ENCODE data around the gene KRTAP10-4. TPM values are rescaled to one million over a fixed set of nuclear protein-coding genes. Genes with fewer than 3 reads are reported as not detected.

KRTAP10-4 gene
- total RNA-seq, 1 experiment from 2014 or later: not detected

DNA sequence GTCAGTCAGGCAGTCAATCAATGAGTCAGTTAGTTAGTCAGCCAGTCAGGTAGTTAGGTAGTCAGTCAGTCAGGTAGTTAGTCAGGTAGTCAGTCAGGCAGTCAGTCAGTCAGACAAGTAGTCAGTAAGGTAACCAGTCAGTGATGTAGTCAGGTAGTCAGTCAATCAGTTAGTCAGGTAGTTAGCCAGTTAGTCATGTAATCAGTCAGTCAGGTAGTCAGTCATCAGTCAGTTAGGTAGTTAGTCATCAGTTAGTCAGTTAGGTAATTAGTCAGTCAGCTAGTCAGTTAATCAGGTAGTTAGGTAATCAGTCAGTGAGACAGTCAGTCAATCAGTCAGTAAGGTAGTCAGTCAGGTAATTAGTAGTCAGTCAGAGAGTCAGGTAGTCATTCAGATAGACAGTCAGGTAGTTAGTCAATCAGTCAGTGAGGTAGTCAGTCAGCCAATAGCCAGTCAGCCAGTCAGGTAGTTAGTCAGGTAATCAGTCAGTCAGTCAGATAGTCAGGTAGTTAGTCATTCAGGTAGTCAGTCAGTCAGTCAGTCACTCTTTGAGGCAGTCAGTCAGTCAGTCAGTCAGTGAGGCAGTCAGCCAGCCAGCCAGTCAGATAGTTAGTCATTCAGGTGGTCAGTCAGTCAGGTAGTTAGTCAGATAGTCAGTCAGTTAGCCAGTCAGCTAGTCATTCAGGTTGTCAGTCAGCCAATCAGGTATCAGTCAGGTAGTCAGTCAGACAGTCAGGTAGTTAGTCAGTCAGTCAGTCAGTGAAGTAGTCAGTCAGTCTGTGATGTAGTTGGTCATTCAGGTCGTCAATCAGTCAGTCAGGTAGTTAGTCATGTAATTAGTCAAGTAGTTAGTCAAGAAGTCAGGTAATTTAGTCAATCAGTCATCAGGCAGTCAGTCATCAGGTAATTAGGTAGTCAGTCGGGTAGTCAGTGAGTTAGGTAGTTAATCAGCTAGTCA is 48.8 kb upstream of the KRTAP10-4 start (continued):
- TF ChIP-seq, protein P1, sequence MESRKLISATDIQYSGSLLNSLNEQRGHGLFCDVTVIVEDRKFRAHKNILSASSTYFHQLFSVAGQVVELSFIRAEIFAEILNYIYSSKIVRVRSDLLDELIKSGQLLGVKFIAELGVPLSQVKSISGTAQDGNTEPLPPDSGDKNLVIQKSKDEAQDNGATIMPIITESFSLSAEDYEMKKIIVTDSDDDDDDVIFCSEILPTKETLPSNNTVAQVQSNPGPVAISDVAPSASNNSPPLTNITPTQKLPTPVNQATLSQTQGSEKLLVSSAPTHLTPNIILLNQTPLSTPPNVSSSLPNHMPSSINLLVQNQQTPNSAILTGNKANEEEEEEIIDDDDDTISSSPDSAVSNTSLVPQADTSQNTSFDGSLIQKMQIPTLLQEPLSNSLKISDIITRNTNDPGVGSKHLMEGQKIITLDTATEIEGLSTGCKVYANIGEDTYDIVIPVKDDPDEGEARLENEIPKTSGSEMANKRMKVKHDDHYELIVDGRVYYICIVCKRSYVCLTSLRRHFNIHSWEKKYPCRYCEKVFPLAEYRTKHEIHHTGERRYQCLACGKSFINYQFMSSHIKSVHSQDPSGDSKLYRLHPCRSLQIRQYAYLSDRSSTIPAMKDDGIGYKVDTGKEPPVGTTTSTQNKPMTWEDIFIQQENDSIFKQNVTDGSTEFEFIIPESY (IDR thresholded peaks at IDR 0.05; ENCODE audit: extremely low read depth, insufficient replicate concordance, low read length): no peak
- TF ChIP-seq YY1 (IDR thresholded peaks at IDR 0.05; ENCODE audit: extremely low read depth, insufficient replicate concordance, low read depth, low read length) (no peak), EZH2 (IDR thresholded peaks at IDR 0.05) (no peak), ZFX (IDR thresholded peaks at IDR 0.05) (no peak), CBX3 (IDR thresholded peaks at IDR 0.05; ENCODE audit: low read depth) (no peak), SIN3A (IDR thresholded peaks at IDR 0.05; ENCODE audit: low read depth) (no peak), EZH2phosphoT487 (IDR thresholded peaks at IDR 0.05; ENCODE audit: borderline replicate concordance) (no peak), FOSL1 (IDR thresholded peaks at IDR 0.05; ENCODE audit: low read depth) (no peak), TCF7L2 (IDR thresholded peaks at IDR 0.05; ENCODE audit: borderline replicate concordance, extremely low read depth, insufficient read depth, insufficient read length) (no peak)

DNA sequence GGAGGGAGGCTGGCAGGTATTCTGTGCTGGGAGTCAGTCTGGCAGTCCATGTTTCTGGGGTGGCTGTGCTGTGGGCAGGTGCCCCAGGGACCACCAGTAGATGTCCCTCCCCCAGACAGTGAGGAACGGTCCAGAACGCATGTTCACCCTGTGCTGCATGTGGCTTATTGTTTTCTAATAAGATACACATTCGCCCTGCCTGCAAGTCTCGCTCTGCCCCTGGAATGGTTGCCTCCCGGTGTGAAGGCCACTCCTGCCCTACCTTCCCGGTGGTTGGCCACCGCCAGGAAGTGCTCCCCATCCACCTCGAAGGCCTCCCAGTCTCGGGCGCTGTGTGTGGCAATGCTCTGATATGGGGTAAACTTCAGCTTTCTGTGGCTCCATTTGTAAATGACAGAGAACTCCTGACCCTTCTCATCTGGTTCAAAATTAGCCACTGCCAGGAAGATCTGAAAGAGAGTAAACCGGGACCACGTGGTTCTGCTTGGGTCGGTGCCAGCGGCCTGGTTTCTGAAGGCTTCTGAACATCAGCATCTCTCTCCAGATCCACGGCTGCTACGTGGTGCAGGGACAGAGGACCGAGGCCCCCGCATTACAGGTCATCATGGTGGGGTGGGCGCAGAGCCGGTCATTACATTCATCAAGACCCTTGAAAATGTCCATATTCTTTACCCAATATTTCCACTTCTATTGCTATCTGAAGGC is 48.0 kb upstream of the KRTAP10-4 start:
- Histone ChIP-seq H3K36me3 (ENCODE audit: control insufficient read depth in 1 of 2, insufficient read depth in 2 of 2, low read length in 2 of 2) (no peaks in the 10 kb centered on the region), H3K27ac (ENCODE audit: low read depth, low read length) (no peak overlapping the region), H3K4me3 (replicated peaks in 1 of 2; ENCODE audit: low read depth in 1 of 2, low read length in 2 of 2) (no peak overlapping the region), H3K9ac (ENCODE audit: low read length) (no peak overlapping the region), H2AFZ (ENCODE audit: low read depth, low read length, poor library complexity, severe bottlenecking) (no peak overlapping the region), H3K79me2 (ENCODE audit: insufficient read depth, low read length) (no peaks in the 10 kb centered on the region), H3K4me1 (ENCODE audit: control insufficient read depth in 1 of 2, insufficient read depth in 2 of 2, low read length in 2 of 2) (no peaks in the 10 kb centered on the region), H3K9me3 (ENCODE audit: control insufficient read depth in 1 of 2, insufficient read depth in 1 of 2, low read depth in 1 of 2, low read length in 2 of 2) (peaks cover 4 to 17% of the 10 kb centered on the region in 2 experiments; a peak in 1 of 4 replicates), H3K9me2 (ENCODE audit: insufficient read depth) (no peaks in the 10 kb centered on the region), H4K20me1 (ENCODE audit: insufficient read depth) (no peaks in the 10 kb centered on the region), H3K4me2 (ENCODE audit: low read length) (no peak overlapping the region), H3K27me3 (ENCODE audit: insufficient read depth, low read length) (no peaks in the 10 kb centered on the region)
- ChIA-PET RAD21 (ENCODE audit: low non-redundant PET in 1 of 2, low total read pairs in 2 of 2, uncharacterized antibody in 2 of 2, unreplicated experiment in 2 of 2) (no interaction called here), CTCF (no interaction called here), POLR2A (no interaction called here)
- no peak for DNase-seq (ENCODE audit: low read depth, low spot score)
- ATAC-seq: no peak
- intact Hi-C loops (cut with micrococcal nuclease): no loop called here
- no TSS peak for BruUV-seq (replicated peaks)
- TF ChIP-seq SP1 (IDR thresholded peaks at IDR 0.05; ENCODE audit: low read depth) (no peak), SRF (IDR thresholded peaks at IDR 0.05; ENCODE audit: low read depth) (no peak), ZNF274 (IDR thresholded peaks at IDR 0.05; ENCODE audit: low read depth, low read length) (no peak), JUND (IDR thresholded peaks at IDR 0.05) (no peak), FOSL1 (IDR thresholded peaks at IDR 0.05; ENCODE audit: low read depth) (no peak), EZH2phosphoT487 (IDR thresholded peaks at IDR 0.05; ENCODE audit: borderline replicate concordance) (no peak), RAD21 (IDR thresholded peaks at IDR 0.05; ENCODE audit: low read depth) (no peak), EGR1 (IDR thresholded peaks at IDR 0.05; ENCODE audit: low read depth) (no peak), CBX3 (IDR thresholded peaks at IDR 0.05; ENCODE audit: low read depth) (no peak), SIN3A (IDR thresholded peaks at IDR 0.05; ENCODE audit: low read depth) (no peak), ELF1 (IDR thresholded peaks at IDR 0.05; ENCODE audit: borderline replicate concordance, low read depth) (no peak)
- TF ChIP-seq, protein P2, sequence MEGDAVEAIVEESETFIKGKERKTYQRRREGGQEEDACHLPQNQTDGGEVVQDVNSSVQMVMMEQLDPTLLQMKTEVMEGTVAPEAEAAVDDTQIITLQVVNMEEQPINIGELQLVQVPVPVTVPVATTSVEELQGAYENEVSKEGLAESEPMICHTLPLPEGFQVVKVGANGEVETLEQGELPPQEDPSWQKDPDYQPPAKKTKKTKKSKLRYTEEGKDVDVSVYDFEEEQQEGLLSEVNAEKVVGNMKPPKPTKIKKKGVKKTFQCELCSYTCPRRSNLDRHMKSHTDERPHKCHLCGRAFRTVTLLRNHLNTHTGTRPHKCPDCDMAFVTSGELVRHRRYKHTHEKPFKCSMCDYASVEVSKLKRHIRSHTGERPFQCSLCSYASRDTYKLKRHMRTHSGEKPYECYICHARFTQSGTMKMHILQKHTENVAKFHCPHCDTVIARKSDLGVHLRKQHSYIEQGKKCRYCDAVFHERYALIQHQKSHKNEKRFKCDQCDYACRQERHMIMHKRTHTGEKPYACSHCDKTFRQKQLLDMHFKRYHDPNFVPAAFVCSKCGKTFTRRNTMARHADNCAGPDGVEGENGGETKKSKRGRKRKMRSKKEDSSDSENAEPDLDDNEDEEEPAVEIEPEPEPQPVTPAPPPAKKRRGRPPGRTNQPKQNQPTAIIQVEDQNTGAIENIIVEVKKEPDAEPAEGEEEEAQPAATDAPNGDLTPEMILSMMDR (IDR thresholded peaks at IDR 0.05 in 2 of 3, conservative IDR thresholded peaks at IDR 0.05 in 1 of 3; ENCODE audit: borderline replicate concordance in 1 of 3, insufficient read depth in 1 of 3, low read depth in 2 of 3, low read length in 2 of 3): no peak
- TF ChIP-seq, protein P1 (IDR thresholded peaks at IDR 0.05; ENCODE audit: extremely low read depth, insufficient replicate concordance, low read length): no peak
